Pulmonary artery endothelial cell (primary cell): ENCODE data around the gene DSG2. TPM values are rescaled to one million over a fixed set of nuclear protein-coding genes. Genes with fewer than 3 reads are reported as not detected.
"Not testable (repeated sequence)": the region's sequence is repeated elsewhere in the genome, so short reads cannot be mapped to it uniquely, and the experiment has no call there.

Experiments used
- DNase-seq: peaks from one replicate; pipeline ENCODE4 v3.0.0-alpha.2; 2011; ENCODE audit warnings: low read depth, low spot score
- total RNA-seq: library from RNA; depleted of rRNA; stranded (reverse); fragments of >200 nt; gene quantifications from 2 replicates; pipeline ENCODE4 v1.2.3, GENCODE V29; 2014

Gene DSG2
- total RNA-seq = under 0.01 and 0.07 TPM in 2 replicates

DNA sequence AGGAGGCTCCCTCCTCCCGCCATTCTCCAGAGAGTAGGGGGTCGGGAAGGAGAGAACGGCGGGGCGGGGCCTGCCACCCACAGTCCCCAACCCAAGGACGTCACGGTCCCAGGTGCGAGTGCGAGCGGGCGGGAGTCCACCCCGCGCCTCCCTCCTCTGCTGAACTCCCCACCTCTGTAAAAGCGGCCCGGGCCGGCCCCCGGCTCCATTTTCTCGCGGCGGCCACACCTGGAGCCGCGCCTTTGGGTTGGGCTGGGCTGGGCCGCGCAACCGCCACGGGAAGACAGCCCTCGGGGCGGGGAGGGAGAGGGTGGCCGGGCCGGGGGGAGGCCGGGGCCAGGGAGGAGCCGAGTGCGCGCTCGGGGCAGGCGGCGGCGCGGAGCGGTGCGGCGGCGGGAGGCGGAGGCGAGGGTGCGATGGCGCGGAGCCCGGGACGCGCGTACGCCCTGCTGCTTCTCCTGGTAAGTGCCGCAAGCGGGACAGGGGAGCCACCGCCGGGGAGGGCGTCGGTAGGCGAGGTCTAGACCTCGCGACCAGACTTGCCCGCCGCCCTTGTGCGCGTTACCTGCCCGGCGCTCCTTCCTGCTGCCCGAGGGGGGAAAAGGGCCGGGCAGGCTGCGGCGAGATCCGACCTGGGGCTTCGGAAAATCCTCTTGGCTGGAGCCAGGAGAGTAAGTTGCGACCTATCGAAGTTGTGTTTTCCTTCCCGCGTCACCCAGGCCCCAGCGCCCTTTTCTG, at the start of gene DSG2:
Gene DSG2, plus strand, starts transcription at position 342 of the 738 bp plus-strand sequence. Its CDS starts 75 bp downstream, at position 417.
- no peak for DNase-seq

DNA sequence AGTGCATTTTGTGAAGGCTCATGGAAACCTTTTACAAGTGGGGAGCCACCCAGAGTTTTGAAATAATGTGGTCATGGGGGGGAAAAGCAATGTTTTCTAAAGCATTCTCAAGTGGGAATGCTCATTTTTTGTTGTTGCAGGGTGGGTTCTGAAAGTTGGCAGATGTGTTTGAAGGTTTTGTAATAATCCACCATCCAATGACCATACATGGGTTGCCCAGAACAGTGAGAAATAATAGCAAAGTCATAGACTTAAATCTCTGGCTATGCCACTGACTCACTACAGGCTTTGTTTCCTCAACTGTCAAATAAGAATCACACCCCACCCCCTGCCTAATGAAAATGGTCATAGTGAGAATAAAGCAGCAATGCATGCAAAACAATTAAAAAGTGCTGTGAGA, 47.6 kb upstream of the DSG2 start:
- no peak for DNase-seq

DNA sequence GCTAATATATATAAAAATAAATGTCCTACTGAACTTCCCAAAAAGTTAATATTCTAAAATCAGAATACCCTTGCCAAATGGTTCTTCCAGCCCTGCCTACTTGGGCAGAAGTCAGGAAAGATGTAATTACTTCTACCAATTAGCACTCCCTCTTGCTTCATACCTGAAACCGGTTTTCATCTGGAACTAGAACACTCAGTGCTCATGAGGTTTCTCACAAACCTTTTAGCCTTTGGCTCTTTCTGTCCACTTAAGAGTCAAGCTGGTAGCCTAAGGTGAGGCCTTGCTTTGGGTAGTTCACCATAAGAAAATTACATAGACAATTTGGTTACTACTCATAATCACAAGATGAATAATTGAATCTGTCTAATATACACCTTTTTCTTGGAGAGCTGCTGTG, 46.4 kb upstream of the DSG2 start:
- no peak for DNase-seq

DNA sequence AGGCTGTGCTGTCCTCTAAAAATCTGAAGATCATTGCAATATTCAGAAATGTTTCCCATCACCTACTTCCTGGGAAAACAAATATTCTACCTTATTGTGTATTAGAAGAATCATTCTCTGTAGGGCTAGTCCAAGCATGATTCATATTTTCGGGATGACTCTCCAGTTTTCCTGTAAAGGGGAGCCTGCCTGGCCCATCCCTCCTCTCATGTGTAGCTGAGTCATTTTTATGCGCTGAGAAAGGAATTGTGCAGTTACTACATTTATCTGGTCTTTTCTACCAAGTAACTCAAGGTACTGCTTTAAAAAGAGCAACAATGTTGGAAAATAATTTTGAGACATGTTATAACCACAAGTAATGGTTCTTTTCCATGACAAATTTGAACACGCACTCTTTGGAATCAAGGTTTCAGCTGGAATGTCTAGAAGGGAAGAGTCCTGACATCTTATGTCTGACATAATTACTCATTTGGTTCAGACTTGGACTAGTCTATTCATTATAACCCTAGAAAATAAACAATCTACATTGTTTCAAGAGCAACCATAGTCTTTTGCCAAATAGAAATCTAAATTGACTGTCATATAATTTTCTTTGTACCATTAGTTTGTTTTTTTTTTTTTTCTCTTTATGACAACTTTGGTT, 43.8 kb upstream of the DSG2 start:
- no peak for DNase-seq

DNA sequence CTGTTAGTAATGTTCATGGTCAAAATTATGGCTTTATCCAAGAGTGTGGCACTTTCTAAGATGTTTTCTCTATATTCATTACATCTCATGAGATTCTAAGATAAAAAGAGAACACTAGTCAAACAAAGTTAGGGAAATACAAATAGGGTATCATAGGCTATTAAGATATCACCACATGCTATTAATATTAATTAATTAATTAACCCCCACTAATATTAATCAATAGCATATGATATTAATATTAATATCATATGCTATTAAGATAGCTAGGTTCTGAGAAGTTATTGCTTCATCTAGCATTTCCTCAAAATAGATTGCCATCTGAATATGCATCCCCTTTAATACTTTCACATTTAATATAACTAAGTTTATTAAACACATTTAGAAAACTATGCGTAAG, 28.3 kb upstream of the DSG2 start:
- DNase-seq = no peak

DNA sequence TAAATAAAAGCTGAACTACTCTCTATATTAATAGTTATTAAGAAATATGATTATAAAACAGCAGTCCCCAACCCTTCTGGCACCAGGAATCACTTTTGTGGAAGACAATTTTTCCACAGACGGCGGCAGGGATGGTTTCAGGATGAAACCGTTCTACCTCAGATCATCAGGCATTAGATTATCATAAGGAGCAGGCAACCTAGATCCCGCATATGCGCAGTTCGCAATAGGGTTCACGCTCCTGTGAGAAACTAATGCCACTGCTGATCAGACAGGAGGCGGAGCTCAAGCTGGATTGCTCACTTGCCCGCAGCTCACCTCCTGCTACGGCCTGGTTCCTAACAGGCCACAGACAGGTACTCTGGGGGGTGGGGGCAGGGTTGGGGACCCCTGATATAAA, 19.3 kb upstream of the DSG2 start:
- DNase-seq = no peak

DNA sequence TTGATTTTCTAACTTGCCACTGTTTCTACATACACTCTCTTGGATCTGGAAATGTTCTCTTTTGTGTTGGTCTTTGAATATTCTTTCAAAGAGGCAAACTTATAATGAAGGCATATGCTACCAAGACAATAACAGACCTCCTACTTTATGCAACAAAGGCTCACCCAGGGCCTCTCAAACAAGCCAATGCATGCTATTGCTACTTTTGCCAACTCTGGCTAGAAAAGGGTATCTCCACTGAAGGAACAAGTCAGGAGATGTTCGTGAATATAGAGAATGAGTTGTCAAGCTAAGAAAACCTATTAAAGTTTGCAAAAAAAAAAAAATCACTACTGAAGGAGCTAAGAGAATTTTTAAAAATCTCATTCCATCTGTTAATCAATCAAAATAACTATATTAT, 15.9 kb upstream of the DSG2 start:
- DNase-seq = no peak

DNA sequence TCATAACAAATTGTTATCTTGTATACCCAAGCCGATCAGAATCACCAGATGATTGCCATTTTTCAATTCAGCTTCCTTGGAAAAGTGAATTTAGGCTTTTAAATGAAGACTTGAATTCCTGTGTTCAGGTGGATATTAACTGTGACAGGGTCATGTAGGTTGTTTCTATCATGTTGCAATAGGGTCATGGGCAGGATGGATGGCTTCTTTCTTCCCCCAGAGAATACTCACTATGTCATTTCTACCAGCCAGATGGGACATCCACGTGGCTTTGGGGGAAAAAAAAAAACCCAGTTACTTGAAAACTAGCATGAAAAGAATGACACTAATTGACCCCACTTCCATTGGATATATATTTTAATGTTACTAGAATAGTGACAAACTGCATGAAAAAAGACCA, 14.6 kb upstream of the DSG2 start:
- DNase-seq = no peak

DNA sequence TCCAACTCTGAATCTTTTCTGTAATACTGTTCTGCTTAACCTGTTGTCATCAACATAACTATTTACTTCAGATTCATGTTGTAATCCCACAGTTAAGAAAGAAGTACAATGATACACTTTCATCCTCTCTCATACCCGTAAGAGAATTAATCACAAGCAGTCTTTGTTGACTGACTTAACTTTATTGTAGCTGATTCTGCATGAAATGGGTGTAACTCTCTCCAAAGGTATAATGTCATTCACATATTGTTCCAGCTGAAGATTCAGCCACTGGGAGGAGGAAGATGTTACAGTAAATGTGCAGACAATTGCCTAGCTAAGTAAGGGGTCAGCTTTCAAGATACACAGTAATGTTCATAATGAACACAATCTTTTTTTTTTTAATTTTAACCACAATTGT, 13.5 kb upstream of the DSG2 start:
- DNase-seq = no peak

DNA sequence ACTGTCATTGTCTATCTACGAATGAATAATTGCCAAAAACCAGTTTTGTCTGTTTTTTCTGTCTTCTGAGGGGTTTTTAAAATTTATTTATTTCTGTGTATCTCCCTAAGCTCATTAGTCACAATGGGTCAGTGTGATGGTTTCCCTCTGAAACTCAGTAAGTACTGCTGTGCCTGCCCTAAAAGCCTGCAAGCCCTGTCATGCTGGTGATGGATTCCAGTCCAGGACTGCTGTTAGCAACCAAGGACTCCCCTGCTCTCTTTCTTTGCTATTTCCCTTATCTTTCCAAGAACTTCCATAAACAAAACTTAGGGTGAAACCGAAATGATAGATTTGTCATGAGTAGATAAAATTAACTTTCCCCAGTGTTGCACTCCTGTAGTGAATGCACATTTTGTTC, 11.8 kb upstream of the DSG2 start:
- no peak for DNase-seq

DNA sequence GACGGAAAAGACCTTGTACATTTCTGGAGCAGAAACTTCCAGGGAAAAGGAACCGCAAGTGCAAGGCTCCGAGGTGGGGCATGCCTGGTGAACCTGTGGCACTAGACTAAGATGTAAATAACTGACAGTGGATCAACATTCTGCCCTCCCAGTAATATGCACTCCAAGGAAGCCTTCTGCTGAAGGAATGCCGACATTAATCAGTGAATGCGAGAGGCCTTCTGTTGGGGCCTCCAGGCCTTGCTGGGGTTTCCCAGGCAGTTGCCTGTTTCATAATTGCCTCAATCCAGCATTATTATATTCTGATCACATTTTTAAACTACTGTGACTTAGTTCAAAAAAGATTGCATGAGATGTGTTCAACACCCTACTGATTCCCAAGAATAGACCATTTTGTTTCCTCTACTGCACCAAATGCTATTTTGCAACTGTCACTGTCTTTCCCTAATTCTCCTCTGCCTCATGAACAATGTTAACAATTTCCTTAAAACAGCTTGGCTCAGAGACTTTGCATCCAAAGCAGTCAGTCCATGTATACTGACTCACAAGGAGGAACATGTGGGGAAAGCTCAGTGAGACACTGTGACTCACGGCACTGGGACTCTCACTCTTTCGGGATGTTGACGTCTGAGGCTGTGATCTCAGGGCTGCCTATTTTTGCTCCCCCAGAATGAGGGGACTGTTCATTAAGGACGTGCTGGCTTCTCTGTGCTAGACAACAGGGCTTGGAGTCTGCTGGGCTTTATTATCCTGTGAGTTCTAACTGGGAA, 10.5 kb upstream of the DSG2 start:
- DNase-seq = no peak

DNA sequence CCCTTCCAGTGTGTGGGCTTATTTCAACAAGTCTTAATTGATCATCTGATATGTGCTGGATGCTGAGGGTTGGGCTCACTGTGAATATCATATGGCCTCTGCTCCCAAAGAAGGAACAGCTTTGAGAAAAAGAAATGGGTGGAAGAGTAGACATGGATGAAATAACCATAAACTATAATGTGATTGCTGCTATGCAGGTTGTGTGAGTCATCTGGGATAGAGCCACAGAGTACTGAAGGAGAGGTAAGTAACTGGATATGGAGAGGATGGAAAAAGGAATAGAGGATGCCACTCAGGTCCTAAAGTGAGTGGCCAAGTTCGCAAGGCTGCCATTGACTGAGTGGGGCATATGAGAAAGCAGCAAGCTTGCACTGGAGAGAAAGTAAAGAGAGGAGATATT, 8.7 kb upstream of the DSG2 start:
- no peak for DNase-seq

DNA sequence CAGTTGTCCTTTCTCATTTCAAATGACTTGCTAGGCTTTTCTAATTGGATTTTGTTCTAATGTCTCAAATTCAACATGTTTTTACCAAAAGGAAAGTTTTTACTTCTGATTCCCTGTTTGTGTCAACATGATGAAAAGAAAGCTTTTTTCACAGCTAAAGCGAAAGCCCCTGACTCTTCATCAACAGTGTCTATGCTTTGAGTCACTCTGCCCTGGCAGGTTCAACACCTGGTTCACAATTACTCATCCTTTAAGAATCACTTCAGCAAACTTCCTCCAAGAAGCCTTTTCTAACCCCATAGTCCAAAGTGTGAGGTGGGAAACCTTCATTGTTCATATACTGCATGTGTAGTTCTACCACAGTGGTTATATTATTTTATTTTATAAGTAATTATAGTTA, 7.6 kb upstream of the DSG2 start:
- no peak for DNase-seq

DNA sequence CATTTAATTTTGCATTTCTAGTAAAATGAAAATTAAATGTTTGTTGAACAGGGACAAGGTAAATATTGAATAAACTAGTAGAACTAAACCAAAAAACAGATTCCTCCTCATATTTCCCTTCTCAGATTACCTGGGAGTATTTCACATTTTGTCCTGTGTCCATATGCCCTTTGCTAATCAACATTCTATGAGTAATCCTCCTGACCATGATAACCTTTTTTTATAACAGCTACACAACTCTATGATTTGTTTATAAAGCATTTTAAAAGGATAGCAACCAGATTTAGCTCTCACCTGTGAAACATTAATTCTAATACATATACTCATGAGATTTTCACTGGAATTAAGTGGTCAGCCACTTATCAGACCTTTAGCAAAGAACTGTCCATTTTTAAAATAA, 7.1 kb upstream of the DSG2 start:
- DNase-seq = no peak

DNA sequence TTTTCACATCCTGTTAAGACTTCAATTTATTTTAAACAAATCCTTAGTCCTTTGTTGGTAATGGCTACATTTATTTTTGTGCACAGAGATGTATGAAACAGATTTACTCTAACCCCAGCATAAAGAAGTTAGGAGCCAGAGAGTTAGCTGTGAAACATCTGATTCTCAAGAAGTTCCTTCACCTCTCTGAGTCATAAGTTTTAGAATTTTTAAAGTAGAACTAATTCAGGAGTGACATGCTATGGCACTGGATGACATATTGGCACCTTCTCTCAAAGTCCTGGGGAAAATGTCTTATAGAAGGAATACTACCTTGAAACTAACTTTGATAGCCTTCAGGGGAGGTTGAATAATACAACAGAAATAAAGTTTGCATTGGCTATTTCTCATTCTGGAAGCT, 6.4 kb upstream of the DSG2 start:
- DNase-seq = no peak

DNA sequence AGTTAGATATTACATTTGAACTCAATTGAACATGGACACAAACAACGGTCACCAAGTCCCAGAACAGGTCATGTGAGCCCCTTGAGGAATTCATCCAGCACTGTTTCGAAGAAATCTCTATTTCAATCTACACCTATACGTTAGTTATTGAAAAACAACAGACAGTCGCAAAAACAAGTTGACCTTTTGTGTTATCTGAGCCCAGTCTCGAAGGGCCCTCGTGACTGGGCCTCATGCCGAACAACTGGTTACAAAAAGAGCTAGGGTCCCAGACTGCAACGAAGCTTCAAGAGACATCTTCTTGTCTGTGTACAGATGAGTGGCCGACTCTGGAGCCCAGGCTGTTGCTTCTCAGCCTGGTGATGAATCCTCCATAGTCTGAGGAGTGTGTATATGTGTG, 5.3 kb upstream of the DSG2 start:
- no peak for DNase-seq

DNA sequence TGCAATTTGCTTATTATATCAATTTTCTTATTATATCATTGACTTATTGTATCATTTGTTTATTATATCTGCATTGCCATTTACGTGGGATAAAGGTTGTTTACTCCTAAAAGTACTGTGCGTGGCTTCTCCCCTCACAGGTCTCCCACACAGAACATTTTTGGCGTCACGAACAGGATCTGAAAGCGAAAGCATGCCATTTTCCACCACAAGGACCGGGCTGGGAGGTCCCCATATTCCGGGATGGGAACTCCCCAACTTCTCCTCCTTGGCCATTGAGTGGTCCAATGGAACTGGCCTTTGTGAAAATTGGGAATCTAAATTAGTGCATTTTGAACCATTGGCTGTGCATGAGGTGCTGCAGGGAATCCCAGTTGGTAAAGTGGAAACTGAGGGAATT, 4.8 kb upstream of the DSG2 start:
- no peak for DNase-seq

DNA sequence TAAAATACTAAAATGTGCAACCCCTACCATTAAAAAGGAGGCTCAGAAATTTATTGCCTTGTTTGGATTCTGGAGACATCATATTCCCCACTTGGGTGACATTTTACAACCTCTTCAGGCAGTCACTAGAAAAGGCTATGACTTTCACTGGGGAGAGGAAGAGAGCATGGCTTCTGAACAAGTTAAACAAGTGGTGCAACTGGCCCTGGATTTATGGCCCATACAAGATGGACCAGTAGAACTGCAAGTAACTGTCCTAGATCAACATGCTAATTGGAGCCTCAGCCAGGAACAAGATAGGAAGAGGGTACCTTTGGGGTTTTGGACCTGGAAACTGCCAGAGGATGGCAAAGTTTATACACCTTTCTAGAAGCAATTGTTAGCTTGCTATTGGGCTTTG, 4.0 kb upstream of the DSG2 start:
- DNase-seq = no peak

DNA sequence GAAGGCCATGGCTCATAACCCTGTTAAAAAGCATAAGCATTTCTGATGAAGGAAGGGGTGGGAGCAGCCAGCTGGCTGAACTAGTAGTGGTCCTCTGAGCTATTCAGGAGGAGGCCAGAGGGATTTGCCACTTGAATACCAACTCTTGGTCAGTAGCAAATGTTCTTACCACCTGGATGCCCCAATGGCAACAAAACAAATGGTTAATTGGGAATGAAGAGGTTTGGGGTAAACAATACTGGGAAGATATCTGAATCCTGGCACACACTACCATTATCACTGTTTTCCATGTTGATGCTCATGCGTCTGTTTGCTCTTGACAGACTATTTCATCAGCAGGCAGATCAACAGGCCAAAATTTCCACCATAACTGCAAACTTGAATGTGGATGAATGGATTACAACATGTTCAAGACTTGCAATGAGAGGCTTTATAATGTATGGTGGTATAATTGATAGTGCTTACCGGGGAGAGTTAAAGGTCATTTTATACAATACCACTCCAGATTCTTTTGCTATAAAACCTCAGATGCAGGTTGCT, 3.2 kb upstream of the DSG2 start:
- not testable (repeated sequence) for DNase-seq

DNA sequence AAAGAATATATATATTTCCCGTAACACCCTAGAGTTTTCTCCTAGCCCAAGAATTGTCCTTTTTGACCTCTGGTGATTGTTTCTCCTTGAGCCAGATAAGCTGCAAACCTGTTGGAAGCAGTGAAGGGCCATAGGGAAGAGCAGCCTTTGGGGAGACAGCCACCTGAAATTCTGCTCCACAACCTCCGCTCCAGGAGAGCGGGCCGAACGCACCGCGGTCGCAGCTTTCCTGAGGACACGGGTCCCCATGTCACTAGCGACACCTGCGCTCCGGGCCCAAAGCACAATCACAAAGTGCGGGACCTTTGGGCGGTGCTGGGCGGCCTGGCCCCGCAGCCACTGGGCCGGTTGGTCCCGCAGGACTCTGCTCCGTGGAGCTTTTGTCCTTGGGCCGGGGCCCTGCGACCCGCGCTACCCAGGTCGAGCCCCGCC, 557 bp upstream of the DSG2 start:
- no peak for DNase-seq

DNA sequence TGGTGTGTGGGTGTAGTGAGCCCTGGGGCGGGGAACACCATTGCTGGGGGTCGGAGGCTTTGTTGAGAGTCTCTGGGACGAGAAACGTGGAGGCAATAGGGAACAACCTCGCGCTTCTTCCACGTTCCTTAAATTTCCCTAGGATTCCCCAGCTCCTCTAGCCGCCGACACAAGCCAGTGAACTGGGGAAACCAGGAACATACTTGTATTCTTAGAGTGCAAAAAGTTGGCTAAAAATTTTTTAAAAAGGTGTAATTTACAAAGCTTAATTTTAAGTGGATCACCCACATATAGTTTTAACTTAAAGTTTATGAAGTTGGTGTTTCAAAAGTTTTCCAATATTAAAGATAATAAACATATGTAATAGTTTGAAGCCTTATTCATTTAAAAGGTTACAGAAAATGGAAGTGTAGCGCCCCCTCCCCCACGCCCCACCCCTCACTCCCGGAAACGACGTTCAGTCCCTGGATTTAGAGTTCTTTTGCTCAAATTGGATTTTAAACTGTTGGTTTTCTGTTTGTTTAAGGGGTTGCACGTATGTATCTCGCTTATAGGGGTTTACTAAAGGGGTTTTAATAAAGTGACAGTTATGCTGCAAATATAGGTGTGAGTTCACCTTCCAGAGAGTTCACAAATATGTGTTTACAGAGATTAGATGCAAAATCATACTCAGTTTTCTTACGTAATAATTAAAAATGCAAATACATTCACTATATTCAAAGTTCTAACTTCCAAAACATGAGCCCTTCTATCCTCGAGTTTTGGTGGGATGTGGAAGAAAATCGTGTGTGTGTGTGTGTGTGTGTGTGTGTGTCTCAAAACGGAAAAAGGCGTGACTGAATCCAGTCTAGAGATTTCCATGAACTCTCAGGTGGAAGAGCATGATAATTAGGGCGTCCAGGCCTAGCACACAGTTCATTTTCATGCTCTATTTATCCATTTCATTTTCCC, 872 bp downstream of the DSG2 start:
- no peak for DNase-seq
